NCI-H82 treated with DMSO at 0.1 percent for 48 hours (cell line): Measurements from ENCODE around the gene PSAPL1.
A peak's percentile ranks its signal among the peaks of the same experiment; 100 is the strongest.

Experiments used
- DNase-seq: peaks from one replicate; lab custom pipeline; 2025; ENCODE audit not compliant: unreplicated experiment; lab: John Stamatoyannopoulos, UW

PSAPL1 gene

DNA sequence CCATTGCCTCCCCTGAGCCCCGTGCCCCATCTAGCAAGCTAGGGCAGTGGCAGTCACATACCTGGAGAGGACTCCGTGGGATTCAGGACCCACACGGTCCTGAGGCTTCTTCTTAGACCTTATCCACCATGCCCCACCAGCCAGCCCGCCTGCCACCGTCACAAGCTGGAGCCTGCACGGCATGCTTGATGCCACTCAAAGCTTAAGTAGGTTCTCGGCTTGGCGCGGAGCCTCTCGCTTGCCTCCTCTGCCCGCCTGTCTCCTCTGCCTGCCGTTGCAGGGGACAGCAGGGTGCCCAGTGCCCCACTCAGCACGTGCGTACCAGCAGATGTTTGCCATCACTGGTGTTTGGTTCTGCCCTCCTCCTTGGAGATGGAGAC, 14.1 kb downstream of the PSAPL1 start:
- no peak for DNase-seq

DNA sequence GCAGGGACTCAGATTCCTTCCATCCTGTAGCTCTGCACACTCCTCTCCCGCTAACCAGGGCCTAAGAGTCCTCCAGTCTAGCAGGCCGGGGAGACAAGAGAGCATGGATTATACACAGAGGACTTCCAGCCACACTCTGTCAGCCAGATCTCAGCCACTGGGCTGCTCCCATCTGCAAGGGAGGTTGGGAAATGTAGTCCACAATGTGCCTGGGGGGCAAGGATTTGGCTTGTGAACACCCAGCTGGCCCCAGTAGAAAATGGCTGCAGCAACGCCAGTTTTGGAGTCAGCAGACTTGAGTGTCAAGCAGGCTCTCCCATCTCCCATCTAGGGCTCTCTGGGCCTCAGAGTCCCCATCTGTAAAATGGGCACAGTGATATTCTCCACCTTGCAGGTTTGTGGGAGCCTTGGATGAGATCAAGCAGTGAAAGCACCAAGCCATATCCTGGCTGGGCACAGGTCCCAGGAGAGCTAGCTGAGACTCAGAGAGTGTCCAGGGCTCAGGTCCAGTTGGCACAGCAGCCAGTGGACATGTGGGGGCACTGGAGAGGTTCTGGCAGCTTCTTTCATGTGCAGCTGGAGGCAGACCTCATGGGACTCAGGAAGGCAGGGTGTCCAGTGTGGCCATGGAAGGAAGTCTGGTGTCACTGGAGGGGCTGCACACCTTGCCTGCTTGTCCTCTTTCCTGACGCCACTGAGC, 14.6 kb downstream of the PSAPL1 start:
- no peak for DNase-seq

DNA sequence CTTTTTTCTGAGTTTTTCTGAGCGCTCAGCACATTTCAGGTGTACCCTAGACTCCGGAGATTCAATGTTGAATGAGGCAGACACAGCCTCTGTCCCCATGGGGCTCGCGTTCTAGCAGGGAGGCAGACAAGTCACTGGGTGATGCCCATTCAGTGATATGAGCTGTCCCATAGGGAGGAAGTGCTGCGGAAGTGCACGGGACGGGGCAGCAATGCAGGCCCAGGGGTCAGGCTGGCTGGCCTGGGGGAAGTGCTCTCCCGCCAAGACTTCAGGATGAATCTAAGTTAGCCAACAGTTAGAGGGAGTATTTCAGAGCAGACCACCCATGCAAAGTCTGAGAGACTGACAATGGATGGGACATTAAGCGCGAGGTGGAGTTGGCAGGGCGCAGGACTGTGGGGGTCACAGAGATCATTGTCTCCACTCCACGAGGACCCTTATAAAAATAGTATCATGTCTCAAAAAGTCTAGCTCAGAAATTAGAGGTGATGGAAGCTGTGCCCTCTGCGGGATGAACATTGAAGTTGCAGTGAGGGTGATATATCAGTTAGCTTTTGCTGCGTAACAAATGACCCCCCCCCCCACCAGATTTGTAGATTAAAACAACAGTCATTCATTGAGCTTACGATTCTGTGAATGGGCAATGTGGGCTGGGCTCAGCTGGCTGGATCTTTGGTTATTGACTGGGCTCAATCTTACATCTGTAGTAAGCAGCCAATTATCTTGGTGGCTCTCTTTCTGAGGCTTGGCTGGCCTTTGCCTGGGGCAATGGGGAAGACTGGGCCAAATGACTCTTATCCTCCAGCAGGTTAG, 16.4 kb downstream of the PSAPL1 start:
- no peak for DNase-seq

DNA sequence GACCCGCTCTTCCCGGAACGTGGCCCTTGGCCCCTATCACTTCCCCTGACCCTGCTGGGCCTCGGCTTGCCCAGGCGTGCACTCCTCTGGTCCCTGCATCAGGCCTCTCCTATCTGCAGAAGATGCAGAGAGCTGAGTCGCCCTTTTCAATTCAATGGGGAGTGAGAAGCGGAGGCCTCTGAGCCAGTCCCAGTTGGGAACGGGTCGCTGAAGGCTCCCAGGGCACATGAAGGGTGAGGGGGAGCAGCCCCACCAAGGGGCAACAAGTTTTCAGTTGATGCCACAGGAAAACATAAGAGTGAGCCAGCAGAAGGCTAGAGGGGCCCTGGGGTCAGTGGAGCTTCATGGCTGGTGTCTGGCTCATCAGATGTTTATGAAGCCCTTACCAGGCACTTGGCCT, 17.1 kb downstream of the PSAPL1 start:
- DNase-seq: no peak

DNA sequence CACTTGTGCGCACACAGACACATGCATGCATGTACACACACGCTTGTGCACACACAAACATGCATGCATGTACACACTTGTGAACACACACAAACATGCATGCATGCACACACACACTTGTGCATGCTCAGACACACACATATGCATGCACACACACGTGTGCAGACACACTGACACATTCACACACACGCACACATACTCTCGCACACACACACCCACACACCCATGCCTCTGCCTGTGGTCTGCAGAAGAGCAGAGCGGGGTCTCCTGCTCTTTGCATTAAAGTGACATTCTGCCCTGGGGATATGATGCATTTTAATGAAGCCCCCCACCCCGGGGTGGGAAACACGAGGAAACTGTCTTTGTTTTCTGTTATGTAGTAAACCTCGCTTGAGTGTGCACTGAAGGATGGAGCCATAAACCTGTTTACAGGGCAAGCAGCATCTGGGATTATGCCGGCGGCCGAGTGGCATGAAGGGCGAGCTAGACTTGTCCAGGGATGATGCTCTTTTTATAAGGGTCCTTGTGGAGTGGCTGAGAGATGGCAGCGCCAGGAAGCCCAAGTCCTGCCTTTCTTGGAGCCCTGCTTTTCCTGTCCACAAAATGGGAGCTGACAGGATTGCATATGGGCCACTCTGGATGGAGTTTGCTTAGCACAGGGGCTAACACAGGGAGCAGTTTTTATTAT, 17.8 kb downstream of the PSAPL1 start:
- DNase-seq: no peak

DNA sequence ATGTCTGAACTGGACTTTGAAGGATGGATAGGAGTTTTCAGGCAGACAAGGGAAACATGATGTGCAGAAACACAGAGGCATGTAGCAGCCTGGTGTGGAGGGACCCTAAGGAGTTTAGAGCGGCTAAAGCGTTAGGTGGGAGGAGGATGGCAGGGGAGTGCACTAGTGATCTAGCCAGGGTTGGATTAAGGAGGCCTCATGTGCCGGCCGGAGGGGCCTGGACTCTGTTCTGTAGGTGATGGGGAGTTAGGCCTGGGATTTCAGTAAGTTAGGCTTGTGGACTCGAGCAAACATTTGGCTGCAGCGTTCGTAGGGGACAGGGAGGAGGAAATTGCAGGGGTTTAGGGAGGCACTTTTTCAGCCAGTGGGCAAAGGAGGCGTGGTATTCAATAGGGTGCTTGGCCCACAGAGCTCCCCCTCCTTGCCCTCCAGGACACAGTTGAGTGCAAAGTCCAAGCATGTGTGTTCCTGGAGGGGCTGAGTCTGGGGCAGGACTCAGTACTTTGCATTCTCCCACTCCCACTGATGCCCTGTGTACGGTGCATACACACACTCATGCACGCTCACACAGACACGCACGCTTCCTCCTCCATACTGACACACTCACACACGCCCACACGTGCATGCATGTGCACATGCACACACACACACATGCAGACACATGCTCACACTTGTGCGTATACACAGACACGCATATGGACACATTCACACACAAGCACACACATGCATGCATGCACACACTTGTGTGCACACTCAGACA, 18.6 kb downstream of the PSAPL1 start:
- no peak for DNase-seq

DNA sequence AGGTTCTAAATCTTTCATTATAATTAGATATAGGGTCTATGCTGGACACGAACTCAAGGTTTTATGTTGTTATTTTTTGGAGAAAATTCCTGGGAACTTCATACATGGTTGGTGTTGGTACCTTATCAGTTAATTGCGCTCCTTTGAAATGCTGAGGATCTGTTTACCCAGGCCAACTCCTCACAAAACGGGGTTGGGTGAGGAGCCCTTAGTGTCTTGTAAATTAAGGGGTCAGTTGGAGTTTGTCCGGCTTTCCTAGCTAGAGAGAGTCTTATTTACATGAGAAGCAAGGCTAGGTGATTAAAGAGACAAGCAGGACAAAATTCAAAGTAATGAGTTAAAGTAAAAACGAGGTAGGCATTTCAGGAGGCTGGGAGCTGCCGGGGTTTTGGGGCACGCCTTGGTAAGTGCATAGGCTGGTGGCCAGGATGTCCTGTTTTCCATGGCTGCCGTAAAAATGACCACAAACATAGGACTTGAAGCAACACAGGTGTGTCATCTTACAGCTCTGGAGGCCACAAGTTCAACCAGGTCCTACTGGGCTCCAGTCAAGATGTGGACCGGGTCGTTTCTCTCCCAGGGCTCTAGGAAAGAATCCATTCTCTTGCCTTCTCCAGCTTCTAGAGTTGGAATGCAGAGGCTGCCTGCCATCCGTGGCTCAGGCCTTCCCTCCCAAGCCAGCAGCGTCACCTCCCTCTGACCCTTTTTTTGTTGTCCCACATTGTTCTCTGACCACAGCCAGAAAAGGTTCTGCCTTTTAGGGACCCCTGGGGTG, 19.8 kb downstream of the PSAPL1 start:
- no peak for DNase-seq

DNA sequence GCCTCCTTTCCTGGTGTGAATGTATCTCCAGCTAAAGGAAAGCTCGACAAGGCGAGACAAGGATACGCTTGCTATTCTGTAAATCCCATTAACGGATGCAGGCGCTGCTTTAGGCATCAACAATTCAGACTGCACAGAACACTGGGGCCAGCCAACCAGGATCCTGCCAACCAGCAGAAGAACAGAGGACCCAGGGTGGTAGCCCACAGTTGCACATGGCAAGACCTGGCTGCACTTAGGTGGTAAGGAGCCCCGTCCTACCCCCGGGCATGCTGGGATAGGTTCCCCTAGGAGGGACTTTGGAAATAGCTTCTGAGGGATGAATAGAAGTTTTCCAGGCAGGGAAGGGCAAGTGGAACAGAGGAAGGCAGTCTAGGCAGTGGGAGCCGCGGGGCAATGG, 20.7 kb downstream of the PSAPL1 start:
- DNase-seq: peak; percentile 4

DNA sequence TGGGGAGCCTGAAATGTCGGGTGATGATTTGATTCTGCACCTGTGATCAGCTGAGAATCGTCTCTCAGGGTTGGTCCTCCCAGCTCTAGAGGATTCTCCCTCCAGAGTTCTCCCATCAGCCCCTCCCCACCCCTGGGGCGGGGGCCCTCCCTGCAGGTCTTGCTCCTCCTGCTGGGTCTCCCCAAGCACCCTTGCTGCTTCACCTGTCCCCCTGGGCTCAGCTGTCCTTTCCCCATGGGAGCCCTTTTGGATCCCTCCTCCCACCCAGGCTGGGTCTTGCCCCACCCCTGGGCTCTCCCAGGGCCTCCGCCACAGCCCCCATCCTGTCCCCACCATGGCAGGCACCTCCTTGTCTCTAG, 22.2 kb downstream of the PSAPL1 start:
- no peak for DNase-seq

DNA sequence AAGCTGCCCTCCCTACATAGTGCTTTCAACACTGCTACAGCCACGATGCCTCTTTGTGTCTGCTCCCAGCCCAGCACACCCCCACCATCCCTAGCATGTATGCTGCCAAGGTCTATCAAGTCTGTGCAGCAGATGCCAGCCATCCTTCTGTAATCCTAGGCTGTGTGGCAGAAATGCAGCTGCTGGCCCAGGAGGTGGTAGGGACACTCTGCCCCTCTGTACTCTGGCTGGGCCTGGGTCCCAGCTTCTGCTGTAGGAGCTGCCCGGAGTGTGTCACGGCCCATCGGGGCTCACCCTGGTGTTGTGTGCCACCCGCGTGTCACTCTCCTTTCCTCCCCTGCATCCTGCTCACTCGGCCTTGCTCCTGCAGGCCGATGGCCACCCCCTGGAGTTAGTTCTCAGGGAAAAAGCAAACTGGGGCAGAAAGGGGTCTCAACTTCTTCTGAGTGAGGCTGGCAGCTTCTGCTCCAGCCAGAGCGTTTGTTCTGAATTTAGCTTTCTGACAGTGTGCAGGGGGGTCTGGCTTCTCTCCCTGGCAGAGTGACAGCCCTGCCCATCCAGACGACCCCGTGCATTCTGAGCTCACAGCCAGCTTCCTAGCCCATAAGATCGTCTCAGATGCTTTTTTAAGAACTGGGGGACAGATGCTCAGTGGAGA, 22.7 kb downstream of the PSAPL1 start:
- no peak for DNase-seq

DNA sequence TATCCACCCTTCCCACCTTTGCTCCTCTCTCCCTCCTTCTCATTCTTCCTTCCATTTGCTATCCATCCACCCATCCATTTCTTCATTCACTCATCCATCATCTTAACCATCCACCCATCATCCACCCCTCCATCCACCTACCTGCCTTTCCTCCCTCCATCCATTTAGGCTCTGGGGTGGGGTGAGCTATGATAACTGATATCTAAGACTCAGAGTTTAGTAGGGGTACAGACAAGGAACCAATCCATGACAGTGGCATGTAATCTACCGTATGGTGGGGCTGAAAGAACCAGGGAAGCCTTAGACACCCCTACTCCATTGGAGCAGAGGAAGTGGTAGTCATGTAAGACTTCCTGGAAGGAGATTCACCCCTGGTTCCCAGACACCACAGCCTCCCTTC, 23.2 kb downstream of the PSAPL1 start:
- DNase-seq: no peak

DNA sequence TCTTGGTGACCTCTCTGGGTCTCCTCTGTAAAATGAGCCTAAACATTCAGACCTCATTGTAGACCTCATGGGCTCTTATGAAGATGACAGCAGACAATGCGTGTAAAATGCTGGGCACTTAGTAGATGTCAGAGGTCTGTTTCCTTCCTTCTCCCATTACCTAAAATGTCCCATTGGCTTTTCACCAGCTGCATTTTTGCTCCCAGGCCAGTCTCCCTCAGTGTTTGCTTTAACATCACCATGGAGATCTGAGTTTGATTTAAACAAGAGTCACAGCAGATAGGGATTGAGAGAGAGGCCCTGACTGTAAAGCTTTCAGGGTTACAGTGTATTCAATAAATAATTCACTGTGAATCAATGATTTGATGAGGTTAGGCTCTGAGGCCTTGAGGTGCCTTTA, 24.3 kb downstream of the PSAPL1 start:
- no peak for DNase-seq

DNA sequence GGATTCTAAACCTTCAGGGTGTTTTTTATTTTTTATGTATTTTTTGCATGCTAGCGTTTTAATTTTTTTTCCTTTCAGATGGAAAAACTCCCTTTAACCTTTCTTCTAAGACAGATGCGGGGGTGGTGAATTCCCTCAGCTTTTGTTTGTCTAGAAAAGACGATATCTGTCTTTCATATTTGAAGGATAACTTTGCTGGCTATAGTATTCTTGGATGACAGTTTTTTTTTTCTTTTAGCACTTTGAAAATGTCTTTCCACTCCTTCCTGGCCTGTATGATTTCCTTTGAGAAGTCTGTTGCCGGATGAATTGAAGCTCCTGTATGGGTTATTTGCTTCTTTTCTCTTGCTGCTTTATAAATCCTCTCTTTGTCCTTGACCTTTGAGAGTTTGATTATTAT, 26.6 kb downstream of the PSAPL1 start:
- no peak for DNase-seq

DNA sequence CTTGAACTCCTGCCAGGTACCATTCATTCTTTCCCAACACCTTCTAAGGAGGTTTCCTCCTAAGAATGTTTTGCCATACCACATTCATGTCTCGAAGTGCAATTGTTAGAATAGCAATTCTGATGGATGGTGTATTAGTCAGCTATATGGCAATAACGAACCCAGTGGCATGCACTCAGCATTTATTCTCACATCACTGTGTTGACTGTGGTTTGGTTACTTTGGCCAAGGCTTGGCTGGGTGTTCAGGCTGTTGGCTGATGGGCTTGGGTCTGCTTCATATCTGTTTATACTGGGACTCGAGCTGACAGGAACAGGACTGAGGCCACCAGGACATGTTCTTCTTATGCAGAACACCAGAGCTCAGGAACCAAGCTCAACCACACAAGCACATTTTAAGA, 31.7 kb downstream of the PSAPL1 start:
- no peak for DNase-seq

DNA sequence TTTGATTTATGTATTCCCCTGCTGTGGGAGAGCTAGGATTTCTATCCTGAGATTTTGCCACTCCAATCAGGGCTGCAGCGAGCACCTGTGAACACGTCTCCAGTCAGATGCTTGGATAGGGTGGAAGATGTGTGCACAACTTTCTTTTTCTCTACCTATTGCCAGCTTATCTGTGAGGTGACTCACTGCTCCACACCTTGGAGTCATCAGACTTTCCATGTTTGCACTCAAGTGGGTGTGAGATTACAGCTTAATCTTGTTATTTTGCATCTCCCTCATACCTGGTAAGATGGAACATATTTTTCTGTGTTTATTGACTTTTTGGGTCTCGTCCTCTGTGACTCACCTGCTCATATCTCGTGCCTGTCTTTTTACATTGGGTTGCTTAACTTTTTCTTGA, 32.2 kb downstream of the PSAPL1 start:
- no peak for DNase-seq

DNA sequence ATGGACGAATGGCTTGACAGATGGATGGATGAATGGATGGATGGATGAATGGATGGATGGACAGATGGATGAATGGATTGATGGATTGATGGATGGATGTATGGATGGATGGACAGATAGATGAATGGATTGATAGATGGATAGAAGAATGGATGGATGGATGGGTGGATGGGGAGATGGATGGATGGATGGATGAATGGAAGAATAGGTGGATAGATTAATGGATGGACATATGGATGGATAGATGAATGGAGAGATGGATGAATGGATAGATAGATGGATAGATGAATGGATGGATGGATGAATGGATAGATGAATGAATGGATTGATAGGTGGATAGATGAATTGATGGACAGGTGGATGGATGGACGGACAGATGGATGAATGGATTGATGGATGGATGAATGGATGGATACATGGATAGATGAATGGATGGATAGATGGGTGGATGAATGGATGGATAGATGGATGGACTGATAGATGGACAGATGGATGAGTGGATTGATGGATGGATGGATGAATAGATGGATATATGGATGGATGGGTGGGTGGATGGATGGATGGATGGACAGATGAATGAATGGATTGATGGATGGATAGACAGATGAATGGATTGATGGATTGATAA, 33.9 kb downstream of the PSAPL1 start:
- DNase-seq: no peak

DNA sequence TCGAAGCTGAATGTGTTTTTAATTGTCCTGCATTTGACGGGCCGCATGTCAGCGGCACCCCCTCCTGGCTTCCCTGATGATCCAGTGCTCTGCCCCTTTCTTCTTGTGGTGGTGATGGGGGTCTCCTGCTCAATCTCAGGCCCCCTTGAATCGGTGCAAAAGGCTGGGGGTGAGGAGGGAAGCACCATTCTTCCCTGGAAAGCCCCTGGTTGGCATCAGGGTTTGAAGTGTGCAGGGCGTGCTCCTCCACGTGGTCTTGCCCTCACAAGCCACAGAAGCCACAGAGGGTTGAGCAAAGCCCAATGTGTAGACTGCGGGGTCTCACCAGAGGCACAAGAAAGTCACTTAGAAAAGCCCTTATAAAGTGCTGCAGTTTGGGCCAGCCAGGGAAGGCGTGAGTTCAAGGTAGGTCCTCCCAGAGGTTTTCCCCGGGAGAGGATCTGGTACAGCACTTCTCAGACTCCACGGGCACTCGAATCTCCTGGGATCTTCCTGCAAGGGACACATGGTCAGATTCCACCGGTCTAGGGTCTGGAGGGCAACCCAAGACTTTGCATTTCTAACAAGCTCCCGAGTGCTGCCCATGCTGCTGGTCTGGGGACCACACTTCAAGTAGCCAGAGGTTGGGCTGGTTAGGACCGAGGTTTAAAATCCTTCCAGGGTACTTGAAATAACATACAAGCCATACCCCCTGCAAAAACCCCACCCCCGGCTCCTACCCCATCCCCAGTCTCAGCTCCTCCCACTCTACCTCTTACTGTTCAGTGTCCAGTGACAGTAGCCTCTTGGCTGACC, 35.1 kb downstream of the PSAPL1 start:
- no peak for DNase-seq

DNA sequence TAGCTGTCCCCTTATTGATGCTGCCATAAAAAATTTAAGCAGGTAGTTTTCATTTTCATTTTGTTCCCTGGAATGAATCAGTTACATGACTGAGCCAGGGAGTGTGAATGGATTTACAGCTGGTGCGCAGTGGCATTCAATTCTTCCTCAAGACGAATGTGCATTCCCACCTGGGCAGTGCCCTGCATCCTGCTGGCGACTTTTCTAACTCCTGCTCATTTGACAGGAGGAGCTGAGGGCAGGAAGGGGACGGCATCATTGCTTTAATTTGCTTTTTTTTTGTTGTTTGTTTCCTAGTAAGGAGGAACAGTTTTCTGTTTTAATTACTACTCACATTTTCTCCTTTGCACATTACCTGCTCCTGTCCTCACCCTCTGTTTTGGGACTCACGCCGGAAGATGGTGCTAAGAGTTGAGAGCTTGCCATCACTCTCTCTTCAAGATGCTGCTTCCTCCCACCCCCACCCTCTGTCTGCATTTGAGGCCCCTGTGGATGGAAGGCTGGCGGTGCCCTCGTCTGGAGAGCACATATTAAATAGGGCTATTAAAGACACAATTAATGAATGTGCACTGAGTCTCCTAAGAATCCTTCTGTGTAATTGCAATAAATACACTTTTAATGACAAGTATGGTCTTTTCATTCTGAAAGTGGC, 35.8 kb downstream of the PSAPL1 start:
- DNase-seq: no peak

DNA sequence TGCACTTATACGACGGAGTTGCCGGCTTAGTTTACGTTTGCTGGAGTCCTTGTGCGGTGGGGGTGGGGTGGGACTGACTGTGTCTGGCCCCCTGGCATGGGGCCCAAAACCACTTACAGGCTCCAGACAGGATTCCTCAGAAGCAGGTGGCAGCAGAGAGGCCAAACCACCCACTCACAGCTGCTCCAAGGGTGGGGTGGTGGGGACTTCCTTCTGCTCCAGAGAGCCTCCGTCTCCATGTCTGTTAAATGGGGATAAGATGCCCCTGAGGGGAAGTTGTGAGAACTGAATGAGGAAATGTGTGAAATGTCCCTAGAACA, 36.7 kb downstream of the PSAPL1 start:
- DNase-seq: peak; percentile 14
